Endodermal cell (in vitro differentiated cells): ENCODE measurements around the gene BRICD5. TPM values are rescaled to one million over a fixed set of nuclear protein-coding genes. Genes with fewer than 3 reads are reported as not detected.

Experiments
- DNase-seq: peaks from one replicate; pipeline ENCODE4 v3.0.0-alpha.2; 2017
- H3K27ac ChIP-seq: 2 replicates; pipeline ENCODE4 v1.5.1; 2013; ENCODE audit warnings: mild to moderate bottlenecking, low read depth, low read length, moderate library complexity
- H3K27me3 ChIP-seq: 2 replicates; pipeline ENCODE4 v1.6.1; 2013; ENCODE audit warnings: mild to moderate bottlenecking, low read length, moderate library complexity; ENCODE audit not compliant: insufficient read depth, control insufficient read depth, poor library complexity, severe bottlenecking
- H3K36me3 ChIP-seq: 2 replicates; pipeline ENCODE4 v1.7.0; 2013; ENCODE audit warnings: mild to moderate bottlenecking, low read length, moderate library complexity; ENCODE audit not compliant: control insufficient read depth, insufficient read depth
- H3K4me1 ChIP-seq: one replicate; pipeline ENCODE4 v1.7.0; 2013; ENCODE audit warnings: low read length; ENCODE audit not compliant: control insufficient read depth, insufficient read depth
- H3K4me3 ChIP-seq: 2 replicates; pipeline ENCODE4 v1.5.1; 2013; ENCODE audit warnings: mild to moderate bottlenecking, low read length, moderate library complexity
- H3K9ac ChIP-seq: 2 replicates; pipeline ENCODE4 v1.6.1; 2013; ENCODE audit warnings: mild to moderate bottlenecking, low read length, moderate library complexity; ENCODE audit not compliant: poor library complexity, severe bottlenecking; ENCODE audit errors: extremely low read depth
- H3K9me3 ChIP-seq: 2 replicates; pipeline ENCODE4 v1.6.1; 2013; ENCODE audit warnings: mild to moderate bottlenecking, low read length, moderate library complexity; ENCODE audit not compliant: control insufficient read depth
- H3K27ac Mint-ChIP-seq: 2 replicates; pipeline ENCODE4 v1.8.0; 2020; ENCODE audit warnings: mixed read lengths
- H3K27me3 Mint-ChIP-seq: 2 replicates; pipeline ENCODE4 v1.8.0; 2021; ENCODE audit warnings: mild to moderate bottlenecking, mixed read lengths; ENCODE audit not compliant: insufficient read depth
- H3K36me3 Mint-ChIP-seq: 2 replicates; pipeline ENCODE4 v1.8.0; 2020; ENCODE audit warnings: low read depth, mixed read lengths
- H3K4me1 Mint-ChIP-seq: 2 replicates; pipeline ENCODE4 v1.8.0; 2020; ENCODE audit warnings: mixed read lengths
- H3K4me3 Mint-ChIP-seq: 2 replicates; pipeline ENCODE4 v1.8.0; 2020; ENCODE audit warnings: mild to moderate bottlenecking, moderate library complexity, mixed read lengths
- H3K9me3 Mint-ChIP-seq: 2 replicates; pipeline ENCODE4 v1.8.0; 2020; ENCODE audit warnings: mild to moderate bottlenecking, mixed read lengths
- CTCF ChIP-seq: fragments of 200-600 bp; sonication (generic); conservative IDR thresholded peaks from 2 replicates; pipeline ENCODE4 v1.5.0; 2021; ENCODE audit warnings: antibody characterized with exemption, mild to moderate bottlenecking
- WGBS, 2 experiments: methylation state at CpG; one replicate each; pipeline versions ENCODE4 v1.1.5 to v1.1.7; 2013; ENCODE audit warnings: missing lambda C conversion rate in 2 of 2, mixed read lengths in 1 of 2; ENCODE audit not compliant: insufficient coverage in 1 of 2, insufficient read length in 1 of 2; 5-methylcytosine and 5-hydroxymethylcytosine counted together
- total RNA-seq, 2 donors: library from RNA; stranded (reverse); fragmentation: NEBNext Ultra II Directional in 1 of 2; extraction: Animal tissue kit (Norgen Biotek cat#: 25700) in 1 of 2; gene quantifications; 2 replicates in 1 of 2; 3 replicates in 1 of 2; pipeline ENCODE4 v1.2.1, GENCODE V29; 2021

The BRICD5 gene
- total RNA-seq, 2 donors from 2014 or later: 7.7 to 15.0 TPM

- peak overlapping the region; percentile 72 for H3K27ac Mint-ChIP-seq
- Histone ChIP-seq H3K9me3 (no peaks in the 10 kb centered on the region), H3K4me1 (no peaks in the 10 kb centered on the region), H3K27ac (peak overlapping the region; percentile 4), H3K9ac (peak overlapping the region; percentile 81), H3K4me3 (peak overlapping the region; percentile 91), H3K27me3 (no peaks in the 10 kb centered on the region), H3K36me3 (peaks cover 18% of the 10 kb centered on the region)
- WGBS, 2 experiments: 12 to 18% methylated on average over 7 to 22 of the region's 22 CpGs
- H3K4me3 Mint-ChIP-seq: peak overlapping the region; percentile 74
- no peaks in the 10 kb centered on the region for H3K27me3 Mint-ChIP-seq
- H3K9me3 Mint-ChIP-seq: no peaks in the 10 kb centered on the region
- H3K4me1 Mint-ChIP-seq: peaks cover 4% of the 10 kb centered on the region
- DNase-seq: peak; percentile 80
- H3K36me3 Mint-ChIP-seq: peaks cover 8% of the 10 kb centered on the region
- TF ChIP-seq CTCF: no peak
Observed at GRCh38 chr16:2223942-2224486, 13.4 kb upstream of the BRICD5 start.

- Histone ChIP-seq H3K9me3 (no peaks in the 10 kb centered on the region), H3K36me3 (peaks cover 13% of the 10 kb centered on the region), H3K4me1 (no peaks in the 10 kb centered on the region), H3K27ac (peak within 1 kb of the TSS; percentile 4), H3K4me3 (peak within 1 kb of the TSS; percentile 91), H3K9ac (peak within 1 kb of the TSS; percentile 81), H3K27me3 (no peaks in the 10 kb centered on the region)
- H3K9me3 Mint-ChIP-seq: no peaks in the 10 kb centered on the region
- TF ChIP-seq CTCF: no peak
- peak within 1 kb of the TSS; percentile 74 for H3K4me3 Mint-ChIP-seq
- H3K36me3 Mint-ChIP-seq: peaks cover 8% of the 10 kb centered on the region
- H3K27ac Mint-ChIP-seq: peak within 1 kb of the TSS; percentile 72
- no peaks in the 10 kb centered on the region for H3K27me3 Mint-ChIP-seq
- DNase-seq: peak; percentile 100
- H3K4me1 Mint-ChIP-seq: peaks cover 4% of the 10 kb centered on the region
- whole genome bisulfite sequencing, 2 experiments: 0 to 1% methylated on average over 27 to 82 of the region's 82 CpGs
Observed at GRCh38 chr16:2223221-2223941, 12.7 kb upstream of the BRICD5 start, which contains the start of gene E4F1. Gene E4F1, plus strand, starts transcription at chr16:2223591. Its CDS starts 23 bp downstream, at chr16:2223614.

GRCh38 chr16:2216330-2216729 is 5.7 kb upstream of the BRICD5 start:
- Mint-ChIP-seq H3K27ac (no peak overlapping the region), H3K36me3 (peaks cover 12% of the 10 kb centered on the region), H3K4me3 (peak overlapping the region; percentile 71), H3K4me1 (peaks cover 12% of the 10 kb centered on the region), H3K27me3 (no peaks in the 10 kb centered on the region), H3K9me3 (no peaks in the 10 kb centered on the region)
- H3K27me3 ChIP-seq: no peaks in the 10 kb centered on the region
- no peak for DNase-seq
- 89 to 96% methylated on average over 2 of the region's 4 CpGs for WGBS, 2 experiments
- H3K4me1 ChIP-seq: peaks cover 3% of the 10 kb centered on the region
- no peak overlapping the region for H3K9ac ChIP-seq
- H3K27ac ChIP-seq: no peak overlapping the region
- no peaks in the 10 kb centered on the region for H3K9me3 ChIP-seq
- TF ChIP-seq CTCF: no peak
- H3K36me3 ChIP-seq: peaks cover 17% of the 10 kb centered on the region
- no peak overlapping the region for H3K4me3 ChIP-seq
